GM12878 (cell line): ENCODE data around the gene BEST1. TPM values are rescaled to one million over a fixed set of nuclear protein-coding genes. Genes with fewer than 3 reads are reported as not detected.

Experiments
- ATAC-seq: fragments of 200-7000 bp; cut with Tn5 transposase; 3 replicates; pipeline ENCODE4 v1.9.1; 2020; ENCODE audit warnings: mild to moderate bottlenecking, moderate library complexity
- BruUV-seq: library from RNA; stranded (reverse); fragments of 400-500 nt; replicated peaks from 2 replicates; lab custom pipeline; 2021; lab: Mats Ljungman, UMichigan
- CTCF ChIA-PET: fragments of 300-600 bp; sonication (Branson Sonifier 250); formaldehyde crosslinking; extraction: SDS; loops from one replicate; lab custom pipeline; 2021; ENCODE audit warnings: inconsistent platforms; lab: Yijun Ruan, JAX
- POLR2A ChIA-PET: fragments of 350-600 bp; formaldehyde crosslinking; extraction: SDS; loops from one replicate; lab custom pipeline; 2021; ENCODE audit warnings: inconsistent platforms; lab: Charles Lee
- RAD21 ChIA-PET: fragments of 300-600 bp; sonication (Branson Sonifier 250); formaldehyde crosslinking; loops from one replicate; lab custom pipeline; 2023; ENCODE audit warnings: antibody characterized with exemption; ENCODE audit not compliant: unreplicated experiment; lab: Charles Lee
- SMC1A ChIA-PET: fragments of 300-600 bp; sonication (Branson Sonifier 250); formaldehyde crosslinking; loops from one replicate; lab custom pipeline; 2023; ENCODE audit not compliant: unreplicated experiment, uncharacterized antibody; lab: Charles Lee
- DNase-seq: peaks from one replicate; pipeline ENCODE4 v3.0.0-alpha.2; 2011; ENCODE audit warnings: low read depth, low spot score
- FAIRE-seq: peaks from 3 replicates; lab custom pipeline; 2011; peaks lifted over from hg19 to GRCh38; lab: Jason Lieb, UNC
- H2AFZ ChIP-seq: 2 replicates; pipeline ENCODE4 v1.6.0; 2011; ENCODE audit warnings: low read depth, low read length, control low read depth; ENCODE audit not compliant: control insufficient read depth
- H3K27ac ChIP-seq: 2 replicates; pipeline ENCODE4 v1.5.1; 2011; ENCODE audit warnings: control low read depth; ENCODE audit not compliant: control insufficient read depth, insufficient read depth
- H3K27me3 ChIP-seq, 2 experiments: replicated peaks in 1 of 2; 2 replicates each; pipeline versions ENCODE4 v1.6.0 to v1.6.1; 2011; ENCODE audit warnings: low read length in 1 of 2; ENCODE audit not compliant: control insufficient read depth in 2 of 2, insufficient read depth in 2 of 2
- H3K36me3 ChIP-seq, 2 experiments: 2 replicates each; pipeline ENCODE4 v1.5.1; 2011; ENCODE audit warnings: low read length in 1 of 2; ENCODE audit not compliant: control insufficient read depth in 2 of 2, insufficient read depth in 2 of 2
- H3K4me1 ChIP-seq: 2 replicates; pipeline ENCODE4 v1.6.1; 2011; ENCODE audit warnings: mild to moderate bottlenecking, low read length, moderate library complexity, mixed read lengths; ENCODE audit not compliant: control insufficient read depth, insufficient read depth
- H3K4me2 ChIP-seq: 2 replicates; pipeline ENCODE4 v1.6.0; 2011; ENCODE audit warnings: control low read depth; ENCODE audit not compliant: control insufficient read depth, insufficient read depth
- H3K4me3 ChIP-seq: fragments of 200-600 bp; sonication (generic); 2 replicates; pipeline ENCODE4 v1.5.1; 2016
- H3K79me2 ChIP-seq: 2 replicates; pipeline ENCODE4 v1.6.0; 2011; ENCODE audit warnings: low read length; ENCODE audit not compliant: control insufficient read depth, insufficient read depth
- H3K9ac ChIP-seq: 2 replicates; pipeline ENCODE4 v1.8.0; 2011; ENCODE audit warnings: low read length, control low read depth, mixed read lengths; ENCODE audit not compliant: control insufficient read depth, insufficient read depth
- H3K9me3 ChIP-seq: replicated peaks from 3 replicates; pipeline ENCODE4 v1.5.1; 2011; ENCODE audit warnings: mild to moderate bottlenecking, low read length; ENCODE audit not compliant: control insufficient read depth, insufficient read depth
- H4K20me1 ChIP-seq: 2 replicates; pipeline ENCODE4 v1.6.0; 2011; ENCODE audit not compliant: control insufficient read depth, insufficient read depth
- BHLHE40 ChIP-seq, 2 experiments: fragments of 450-650 bp in 1 of 2; IDR thresholded peaks; 2 replicates each; pipeline ENCODE4 v1.6.1; 2011 to 2017; ENCODE audit warnings: low read depth in 2 of 2, borderline replicate concordance in 1 of 2, improper control_type of control experiment in 1 of 2, low read length in 1 of 2, mild to moderate bottlenecking in 1 of 2
- DPF2 ChIP-seq: fragments of 450-650 bp; IDR thresholded peaks from 2 replicates; pipeline ENCODE4 v1.6.1; 2017; ENCODE audit warnings: mild to moderate bottlenecking
- KAT2A ChIP-seq: conservative IDR thresholded peaks from 2 replicates; pipeline ENCODE4 v1.6.1; 2011; ENCODE audit warnings: low read depth, low read length; ENCODE audit not compliant: control insufficient read depth
- MYB ChIP-seq: fragments of 150-350 bp; IDR thresholded peaks from 2 replicates; pipeline ENCODE4 v1.6.1; 2014; ENCODE audit warnings: mild to moderate bottlenecking, low read depth, low read length, borderline replicate concordance
- STAT1 ChIP-seq: fragments of 450-650 bp; conservative IDR thresholded peaks from 2 replicates; pipeline ENCODE4 v1.6.1; 2014; ENCODE audit warnings: antibody characterized with exemption, mild to moderate bottlenecking
- TCF3 ChIP-seq: IDR thresholded peaks from 2 replicates; pipeline ENCODE4 v1.6.1; 2012; ENCODE audit warnings: low read depth, mild to moderate bottlenecking, low read length, borderline replicate concordance; ENCODE audit not compliant: insufficient read depth
- WRNIP1 ChIP-seq: IDR thresholded peaks from 2 replicates; pipeline ENCODE4 v1.6.1; 2011; ENCODE audit warnings: low read depth, low read length, improper control_type of control experiment, borderline replicate concordance
- WGBS: methylation state at CpG from one replicate; pipeline ENCODE4 v1.1.6; 2016; ENCODE audit warnings: low lambda C conversion rate; ENCODE audit not compliant: insufficient replicate concordance, insufficient coverage; ENCODE audit errors: missing lambda C conversion rate; 5-methylcytosine and 5-hydroxymethylcytosine counted together
- in situ Hi-C: fragments of 300-500 bp; cut with MboI; formaldehyde crosslinking; loops from 9 replicates; pipeline ENCODE4 v1.14.3; 2018; ENCODE audit warnings: mixed read lengths
- intact Hi-C: fragments of 100-400 bp; cut with micrococcal nuclease; formaldehyde crosslinking; loops from one replicate; pipeline ENCODE4 v1.14.2; 2022; ENCODE audit not compliant: unreplicated experiment
- polyA plus RNA-seq, 11 experiments: library from polyadenylated mRNA; depleted of rRNA in 4 of 11; unstranded in 6 of 11; stranded (reverse) in 5 of 11; fragments of >200 nt; fragmentation: Nextera tagmentation in 4 of 11; fragmentation: Illumina TruSeq in 1 of 11; extraction: Ambion mirVana in 4 of 11; extraction: Trizol in 1 of 11; gene quantifications; 1 replicate in 1 of 11; 2 replicates in 10 of 11; pipeline versions ENCODE4 v1.2.1 to v1.2.3, GENCODE V29; 2011 to 2016; ENCODE audit warnings: inconsistent platforms in 2 of 11, missing spikeins in 2 of 11, low read depth in 1 of 11
- total RNA-seq, 4 experiments: library from RNA; depleted of rRNA in 3 of 4; stranded (reverse); fragments of >200 nt in 3 of 4; fragmentation: Illumina TruSeq in 1 of 4; extraction: Trizol in 1 of 4; gene quantifications; 2 replicates each; pipeline versions ENCODE4 v1.2.1 to v1.2.3, GENCODE V29; 2013 to 2021
- TF ChIP-seq, protein P1 (sequence below): fragments of 450-650 bp; conservative IDR thresholded peaks from 2 replicates; pipeline ENCODE4 v1.6.1; 2017; ENCODE audit warnings: mild to moderate bottlenecking, moderate library complexity
- TF ChIP-seq, protein P2 (sequence below): fragments of 150-350 bp; IDR thresholded peaks from 2 replicates; pipeline ENCODE4 v1.6.1; 2014; ENCODE audit warnings: mild to moderate bottlenecking, low read depth, low read length
- TF ChIP-seq, protein P3 (sequence below): IDR thresholded peaks from 2 replicates; pipeline ENCODE4 v1.6.1; 2012; ENCODE audit warnings: improper control_type of control experiment, low read depth, low read length; ENCODE audit not compliant: insufficient replicate concordance

The BEST1 gene
- total and polyA plus RNA-seq, 10 of the 15 experiments (the other 5 are each of a cell fraction or from before 2014, with no cell fraction given) = 0.03 to 3.4 (median 0.15) TPM; not detected in 1

DNA sequence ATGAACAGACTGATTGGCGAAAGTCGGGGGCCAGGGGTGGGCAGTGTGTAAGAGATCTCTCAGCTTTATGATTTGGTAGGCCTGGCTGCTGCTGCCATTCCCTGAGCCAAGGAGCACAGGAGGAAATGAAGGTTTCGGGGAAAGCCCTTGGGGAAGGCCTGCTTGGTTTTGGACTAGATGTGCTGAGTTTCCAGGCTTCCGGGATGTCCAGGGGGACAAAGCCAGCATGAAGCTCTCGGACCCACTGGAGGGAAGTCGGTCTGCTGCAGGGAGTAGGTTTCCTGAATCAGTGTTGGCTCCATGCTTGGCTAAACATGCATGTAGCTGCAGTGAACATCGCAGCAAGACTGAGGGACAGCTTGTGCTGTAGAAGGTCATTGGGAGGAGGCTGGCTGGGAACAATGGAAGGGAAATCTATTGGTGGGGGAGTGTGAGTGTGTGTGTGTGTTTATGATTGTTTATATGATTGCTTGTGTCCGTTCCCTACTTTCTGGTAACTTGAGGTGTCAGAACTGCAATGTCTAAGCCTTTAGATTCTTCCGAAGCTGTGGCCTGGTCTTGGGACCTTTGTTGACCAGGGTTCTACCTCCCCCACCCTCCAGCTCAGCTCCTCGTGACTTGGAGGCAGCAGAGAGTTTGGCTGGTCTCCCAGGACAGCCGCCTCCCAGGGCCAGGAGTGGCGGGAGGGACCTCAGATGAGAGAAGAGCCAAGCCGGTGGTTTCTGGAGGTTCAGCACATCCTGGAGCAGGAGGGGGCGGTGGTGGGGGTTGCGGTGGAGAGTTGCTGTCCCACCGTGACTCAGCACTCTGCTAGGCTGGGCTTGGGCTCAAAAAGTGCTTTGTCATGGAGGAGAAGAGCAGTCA is 21.3 kb downstream of the BEST1 start:
- no TSS peak for BruUV-seq
- intact Hi-C loops = no loop called here
- no peaks in the 10 kb centered on the region for H3K36me3 ChIP-seq
- ATAC-seq (peak; percentile 20), DNase-seq (peak; percentile 66), FAIRE-seq (peak; percentile 18)
- H3K9ac ChIP-seq = peak overlapping the region; percentile 73
- peaks cover 16% of the 10 kb centered on the region for H3K79me2 ChIP-seq
- RAD21 ChIA-PET = interaction anchor here (0.9 to 2.4 kb wide), 4 partner anchors 8 to 110 kb away, joined by 3 to 9 read pairs (median 5); no protein-coding TSS in a partner anchor
- H4K20me1 ChIP-seq = 0 out of 2 replicates have a peak, but pooled peaks cover under 1% of the 10 kb centered on the region
- 19% methylated on average over 16 of the region's 16 CpGs for WGBS
- H3K27me3 ChIP-seq = no peaks in the 10 kb centered on the region
- H3K27ac ChIP-seq = peak overlapping the region; percentile 74
- H2AFZ ChIP-seq = peak overlapping the region; percentile 80
- POLR2A ChIA-PET = interaction anchor here (0.7 to 2.7 kb wide), 3 partner anchors 9 to 170 kb away, joined by 3 to 15 read pairs (median 10); partner anchors contain the start of gene FADS2
- peak overlapping the region; percentile 55; the same call in 1 of the 2 replicates for H3K4me3 ChIP-seq
- in situ Hi-C loops = no loop called here
- SMC1A ChIA-PET = interaction anchor here (0.6 to 5.8 kb wide), 10 partner anchors 8 to 216 kb away, joined by 3 to 29 read pairs (median 4); partner anchors contain the start of gene FADS2
- no peaks in the 10 kb centered on the region for H3K9me3 ChIP-seq
- H3K4me1 ChIP-seq = peaks cover 39% of the 10 kb centered on the region
- CTCF ChIA-PET = interaction anchor here (0.7 to 7.0 kb wide), 11 partner anchors 7 to 174 kb away, joined by 3 to 49 read pairs (median 6); no protein-coding TSS in a partner anchor
- H3K4me2 ChIP-seq = peak overlapping the region; percentile 99
- TF ChIP-seq KAT2A (no peak), BHLHE40 (IDR thresholded peaks at IDR 0.05; ENCODE audit: borderline replicate concordance in 1 of 2, low read depth in 2 of 2, low read length in 1 of 2) (peak in 1 of 2 experiments; percentile 62; a peak in 1 of 4 replicates), WRNIP1 (no peak), TCF3 (no peak), MYB (no peak), STAT1 (no peak), DPF2 (no peak)
- TF ChIP-seq, protein P1, sequence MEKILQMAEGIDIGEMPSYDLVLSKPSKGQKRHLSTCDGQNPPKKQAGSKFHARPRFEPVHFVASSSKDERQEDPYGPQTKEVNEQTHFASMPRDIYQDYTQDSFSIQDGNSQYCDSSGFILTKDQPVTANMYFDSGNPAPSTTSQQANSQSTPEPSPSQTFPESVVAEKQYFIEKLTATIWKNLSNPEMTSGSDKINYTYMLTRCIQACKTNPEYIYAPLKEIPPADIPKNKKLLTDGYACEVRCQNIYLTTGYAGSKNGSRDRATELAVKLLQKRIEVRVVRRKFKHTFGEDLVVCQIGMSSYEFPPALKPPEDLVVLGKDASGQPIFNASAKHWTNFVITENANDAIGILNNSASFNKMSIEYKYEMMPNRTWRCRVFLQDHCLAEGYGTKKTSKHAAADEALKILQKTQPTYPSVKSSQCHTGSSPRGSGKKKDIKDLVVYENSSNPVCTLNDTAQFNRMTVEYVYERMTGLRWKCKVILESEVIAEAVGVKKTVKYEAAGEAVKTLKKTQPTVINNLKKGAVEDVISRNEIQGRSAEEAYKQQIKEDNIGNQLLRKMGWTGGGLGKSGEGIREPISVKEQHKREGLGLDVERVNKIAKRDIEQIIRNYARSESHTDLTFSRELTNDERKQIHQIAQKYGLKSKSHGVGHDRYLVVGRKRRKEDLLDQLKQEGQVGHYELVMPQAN = no peak
- TF ChIP-seq, protein P2, sequence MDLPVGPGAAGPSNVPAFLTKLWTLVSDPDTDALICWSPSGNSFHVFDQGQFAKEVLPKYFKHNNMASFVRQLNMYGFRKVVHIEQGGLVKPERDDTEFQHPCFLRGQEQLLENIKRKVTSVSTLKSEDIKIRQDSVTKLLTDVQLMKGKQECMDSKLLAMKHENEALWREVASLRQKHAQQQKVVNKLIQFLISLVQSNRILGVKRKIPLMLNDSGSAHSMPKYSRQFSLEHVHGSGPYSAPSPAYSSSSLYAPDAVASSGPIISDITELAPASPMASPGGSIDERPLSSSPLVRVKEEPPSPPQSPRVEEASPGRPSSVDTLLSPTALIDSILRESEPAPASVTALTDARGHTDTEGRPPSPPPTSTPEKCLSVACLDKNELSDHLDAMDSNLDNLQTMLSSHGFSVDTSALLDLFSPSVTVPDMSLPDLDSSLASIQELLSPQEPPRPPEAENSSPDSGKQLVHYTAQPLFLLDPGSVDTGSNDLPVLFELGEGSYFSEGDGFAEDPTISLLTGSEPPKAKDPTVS = no peak
- TF ChIP-seq, protein P3, sequence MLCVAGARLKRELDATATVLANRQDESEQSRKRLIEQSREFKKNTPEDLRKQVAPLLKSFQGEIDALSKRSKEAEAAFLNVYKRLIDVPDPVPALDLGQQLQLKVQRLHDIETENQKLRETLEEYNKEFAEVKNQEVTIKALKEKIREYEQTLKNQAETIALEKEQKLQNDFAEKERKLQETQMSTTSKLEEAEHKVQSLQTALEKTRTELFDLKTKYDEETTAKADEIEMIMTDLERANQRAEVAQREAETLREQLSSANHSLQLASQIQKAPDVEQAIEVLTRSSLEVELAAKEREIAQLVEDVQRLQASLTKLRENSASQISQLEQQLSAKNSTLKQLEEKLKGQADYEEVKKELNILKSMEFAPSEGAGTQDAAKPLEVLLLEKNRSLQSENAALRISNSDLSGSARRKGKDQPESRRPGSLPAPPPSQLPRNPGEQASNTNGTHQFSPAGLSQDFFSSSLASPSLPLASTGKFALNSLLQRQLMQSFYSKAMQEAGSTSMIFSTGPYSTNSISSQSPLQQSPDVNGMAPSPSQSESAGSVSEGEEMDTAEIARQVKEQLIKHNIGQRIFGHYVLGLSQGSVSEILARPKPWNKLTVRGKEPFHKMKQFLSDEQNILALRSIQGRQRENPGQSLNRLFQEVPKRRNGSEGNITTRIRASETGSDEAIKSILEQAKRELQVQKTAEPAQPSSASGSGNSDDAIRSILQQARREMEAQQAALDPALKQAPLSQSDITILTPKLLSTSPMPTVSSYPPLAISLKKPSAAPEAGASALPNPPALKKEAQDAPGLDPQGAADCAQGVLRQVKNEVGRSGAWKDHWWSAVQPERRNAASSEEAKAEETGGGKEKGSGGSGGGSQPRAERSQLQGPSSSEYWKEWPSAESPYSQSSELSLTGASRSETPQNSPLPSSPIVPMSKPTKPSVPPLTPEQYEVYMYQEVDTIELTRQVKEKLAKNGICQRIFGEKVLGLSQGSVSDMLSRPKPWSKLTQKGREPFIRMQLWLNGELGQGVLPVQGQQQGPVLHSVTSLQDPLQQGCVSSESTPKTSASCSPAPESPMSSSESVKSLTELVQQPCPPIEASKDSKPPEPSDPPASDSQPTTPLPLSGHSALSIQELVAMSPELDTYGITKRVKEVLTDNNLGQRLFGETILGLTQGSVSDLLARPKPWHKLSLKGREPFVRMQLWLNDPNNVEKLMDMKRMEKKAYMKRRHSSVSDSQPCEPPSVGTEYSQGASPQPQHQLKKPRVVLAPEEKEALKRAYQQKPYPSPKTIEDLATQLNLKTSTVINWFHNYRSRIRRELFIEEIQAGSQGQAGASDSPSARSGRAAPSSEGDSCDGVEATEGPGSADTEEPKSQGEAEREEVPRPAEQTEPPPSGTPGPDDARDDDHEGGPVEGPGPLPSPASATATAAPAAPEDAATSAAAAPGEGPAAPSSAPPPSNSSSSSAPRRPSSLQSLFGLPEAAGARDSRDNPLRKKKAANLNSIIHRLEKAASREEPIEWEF = no peak
